ENCODE data around the gene GHR. TPM values are rescaled to one million over a fixed set of nuclear protein-coding genes. Genes with fewer than 3 reads are reported as not detected.
"Not testable (repeated sequence)": the region's sequence is repeated elsewhere in the genome, so short reads cannot be mapped to it uniquely, and the experiment has no call there.

Gene GHR
- total RNA-seq, 1 experiment from 2014 or later: 2.2 TPM

GRCh38 chr5:42721484-42721883, 298.2 kb downstream of the GHR start:
- Histone ChIP-seq H3K9me2 (replicated peaks; ENCODE audit: low read length) (no peaks in the 10 kb centered on the region), H3K27me3 (ENCODE audit: low read length) (no peaks in the 10 kb centered on the region), H3K27ac (ENCODE audit: low read length) (no peak overlapping the region), H3K79me2 (ENCODE audit: low read length) (no peaks in the 10 kb centered on the region), H3K4me1 (ENCODE audit: insufficient read depth, low read length) (peaks cover 12% of the 10 kb centered on the region), H3K9ac (ENCODE audit: low read length) (no peak overlapping the region), H3K9me3 (ENCODE audit: low read length) (no peaks in the 10 kb centered on the region), H3K4me2 (ENCODE audit: low read length) (no peak overlapping the region), H3F3A (ENCODE audit: low read length, unreplicated experiment) (no peaks in the 10 kb centered on the region), H3K4me3 (ENCODE audit: low read length) (no peak overlapping the region), H4K20me1 (ENCODE audit: low read length) (no peaks in the 10 kb centered on the region), H2AFZ (ENCODE audit: low read length) (no peak overlapping the region), H3K36me3 (ENCODE audit: low read depth, low read length) (no peaks in the 10 kb centered on the region)
- ChIA-PET CTCF (no interaction called here), POLR2A (ENCODE audit: unreplicated experiment) (no interaction called here)
- no peak for DNase-seq
- no peak for ATAC-seq
- intact Hi-C loops (cut with micrococcal nuclease): no loop called here
- TF ChIP-seq CTCF (conservative IDR thresholded peaks at IDR 0.05; ENCODE audit: low read depth, low read length) (no peak), EZH2phosphoT487 (IDR thresholded peaks at IDR 0.05; ENCODE audit: borderline replicate concordance, low read length) (no peak), EZH2 (IDR thresholded peaks at IDR 0.05; ENCODE audit: low read length, unreplicated experiment) (no peak)
- no TSS peak for BruUV-seq (replicated peaks)

- ATAC-seq; H3K27me3 ChIP-seq (ENCODE audit: low read length); H4K20me1 ChIP-seq (ENCODE audit: low read length); H3K4me3 ChIP-seq (ENCODE audit: low read length); H3K4me1 ChIP-seq (ENCODE audit: insufficient read depth, low read length); H3K4me2 ChIP-seq (ENCODE audit: low read length); H3K9ac ChIP-seq (ENCODE audit: low read length); BruUV-seq (replicated peaks); H3K27ac ChIP-seq (ENCODE audit: low read length); intact Hi-C loops (cut with micrococcal nuclease); POLR2A ChIA-PET (ENCODE audit: unreplicated experiment); CTCF ChIA-PET; H3K36me3 ChIP-seq (ENCODE audit: low read depth, low read length); H3K79me2 ChIP-seq (ENCODE audit: low read length); H2AFZ ChIP-seq (ENCODE audit: low read length); H3F3A ChIP-seq (ENCODE audit: low read length, unreplicated experiment); DNase-seq; H3K9me2 ChIP-seq (replicated peaks; ENCODE audit: low read length); H3K9me3 ChIP-seq (ENCODE audit: low read length): not testable (repeated sequence)
Observed at GRCh38 chr5:42734531-42735058, 311.4 kb downstream of the GHR start.

GRCh38 chr5:42740920-42741319, 317.7 kb downstream of the GHR start:
- no peaks in the 10 kb centered on the region for H4K20me1 ChIP-seq (ENCODE audit: low read length)
- H3K4me1 ChIP-seq (ENCODE audit: insufficient read depth, low read length): no peaks in the 10 kb centered on the region
- H3K4me3 ChIP-seq (ENCODE audit: low read length): no peak overlapping the region
- H3K9me2 ChIP-seq (replicated peaks; ENCODE audit: low read length): no peaks in the 10 kb centered on the region
- BruUV-seq (replicated peaks): no TSS peak
- H3K36me3 ChIP-seq (ENCODE audit: low read depth, low read length): no peaks in the 10 kb centered on the region
- H3K27ac ChIP-seq (ENCODE audit: low read length): no peak overlapping the region
- ChIA-PET POLR2A (ENCODE audit: unreplicated experiment) (no interaction called here), CTCF (no interaction called here)
- no peaks in the 10 kb centered on the region for H3K79me2 ChIP-seq (ENCODE audit: low read length)
- DNase-seq: no peak
- TF ChIP-seq CTCF (conservative IDR thresholded peaks at IDR 0.05; ENCODE audit: low read depth, low read length) (no peak), EZH2phosphoT487 (IDR thresholded peaks at IDR 0.05; ENCODE audit: borderline replicate concordance, low read length) (no peak), EZH2 (IDR thresholded peaks at IDR 0.05; ENCODE audit: low read length, unreplicated experiment) (no peak)
- intact Hi-C loops (cut with micrococcal nuclease): no loop called here
- H3F3A ChIP-seq (ENCODE audit: low read length, unreplicated experiment): no peaks in the 10 kb centered on the region
- H3K27me3 ChIP-seq (ENCODE audit: low read length): no peaks in the 10 kb centered on the region
- H3K9ac ChIP-seq (ENCODE audit: low read length): no peak overlapping the region
- no peak for ATAC-seq
- no peak overlapping the region for H2AFZ ChIP-seq (ENCODE audit: low read length)
- no peak overlapping the region for H3K4me2 ChIP-seq (ENCODE audit: low read length)
- no peaks in the 10 kb centered on the region for H3K9me3 ChIP-seq (ENCODE audit: low read length)

All from PC-3 (cell line).